HepG2 (cell line): Measurements from ENCODE around the gene DEPDC5. TPM values are rescaled to one million over a fixed set of nuclear protein-coding genes. Genes with fewer than 3 reads are reported as not detected.

Experiments used
- ATF1 ChIP-seq: IDR thresholded peaks from 2 replicates; pipeline ENCODE4 v1.6.1; 2016; ENCODE audit warnings: mild to moderate bottlenecking, control low read depth
- BHLHE40 ChIP-seq: IDR thresholded peaks from 2 replicates; pipeline ENCODE4 v1.6.1; 2011; ENCODE audit warnings: low read length, improper control_type of control experiment
- BORCS8-MEF2B ChIP-seq: sonication (generic); formaldehyde crosslinking; IDR thresholded peaks from 2 replicates; pipeline ENCODE4 v1.8.0; 2022; ENCODE audit warnings: mild to moderate bottlenecking, missing genetic modification reagents
- DMAP1 ChIP-seq: IDR thresholded peaks from 2 replicates; pipeline ENCODE4 v1.6.1; 2016
- EZH2 ChIP-seq: conservative IDR thresholded peaks from 2 replicates; pipeline ENCODE4 v1.6.1; 2012; ENCODE audit warnings: mild to moderate bottlenecking, low read depth, low read length, moderate library complexity
- GZF1 ChIP-seq: sonication (generic); formaldehyde crosslinking; IDR thresholded peaks from 2 replicates; pipeline ENCODE4 v1.5.1; 2020; ENCODE audit warnings: mild to moderate bottlenecking, missing genetic modification reagents
- HNF1A ChIP-seq, 2 experiments: sonication (generic) in 1 of 2; formaldehyde crosslinking in 1 of 2; IDR thresholded peaks; 2 replicates each; pipeline versions ENCODE4 v1.4.0 to v1.6.1; 2016 to 2020; ENCODE audit warnings: borderline replicate concordance in 1 of 2, low read depth in 1 of 2, mild to moderate bottlenecking in 1 of 2, missing genetic modification reagents in 1 of 2
- MAF1 ChIP-seq: sonication (generic); formaldehyde crosslinking; IDR thresholded peaks from 2 replicates; pipeline ENCODE4 v1.5.0; 2020; ENCODE audit warnings: missing genetic modification reagents, borderline replicate concordance
- MAX ChIP-seq: IDR thresholded peaks from 2 replicates; pipeline ENCODE4 v1.6.1; 2012; ENCODE audit warnings: inconsistent platforms
- PATZ1 ChIP-seq: sonication (generic); formaldehyde crosslinking; IDR thresholded peaks from 2 replicates; pipeline ENCODE4 v1.4.0; 2020; ENCODE audit warnings: missing genetic modification reagents
- PHB2 ChIP-seq: fragments of 450-650 bp; IDR thresholded peaks from 2 replicates; pipeline ENCODE4 v1.6.1; 2018; ENCODE audit not compliant: partially characterized antibody
- TCF7L2 ChIP-seq: IDR thresholded peaks from 2 replicates; pipeline ENCODE4 v1.6.1; 2011; ENCODE audit warnings: mild to moderate bottlenecking, low read depth, low read length, moderate library complexity
- THAP11 ChIP-seq: IDR thresholded peaks from 2 replicates; pipeline ENCODE4 v1.6.1; 2016; ENCODE audit warnings: missing biosample characterization, missing genetic modification reagents
- ZGPAT ChIP-seq: IDR thresholded peaks from 2 replicates; pipeline ENCODE4 v1.6.1; 2016; ENCODE audit warnings: mild to moderate bottlenecking
- ZNF503 ChIP-seq: sonication (generic); formaldehyde crosslinking; IDR thresholded peaks from 2 replicates; pipeline ENCODE4 v1.4.0; 2020; ENCODE audit warnings: missing genetic modification reagents
- ZNF703 ChIP-seq: sonication (generic); formaldehyde crosslinking; IDR thresholded peaks from 2 replicates; pipeline ENCODE4 v1.5.1; 2020; ENCODE audit warnings: missing genetic modification reagents, mild to moderate bottlenecking, moderate library complexity, borderline replicate concordance
- ZNF776 ChIP-seq: sonication (generic); formaldehyde crosslinking; IDR thresholded peaks from 2 replicates; pipeline ENCODE4 v1.4.0; 2020; ENCODE audit warnings: mild to moderate bottlenecking, missing genetic modification reagents
- ZNF790 ChIP-seq: sonication (generic); formaldehyde crosslinking; IDR thresholded peaks from 2 replicates; pipeline ENCODE4 v1.8.0; 2022; ENCODE audit warnings: missing genetic modification reagents, mild to moderate bottlenecking, borderline replicate concordance
- ZSCAN25 ChIP-seq: sonication (generic); formaldehyde crosslinking; IDR thresholded peaks from 2 replicates; pipeline ENCODE4 v1.8.0; 2022; ENCODE audit warnings: mild to moderate bottlenecking, missing genetic modification reagents
- ZSCAN29 ChIP-seq: sonication (generic); formaldehyde crosslinking; conservative IDR thresholded peaks from 2 replicates; pipeline ENCODE4 v1.4.0; 2020; ENCODE audit warnings: mild to moderate bottlenecking, missing genetic modification reagents
- polyA plus RNA-seq, 8 experiments: library from polyadenylated mRNA; depleted of rRNA in 3 of 8; stranded (reverse) in 7 of 8; unstranded in 1 of 8; fragments of >200 nt; fragmentation: Illumina TruSeq in 4 of 8; extraction: Trizol in 4 of 8; gene quantifications; 2 replicates each; pipeline versions ENCODE4 v1.2.1 to v1.2.3, GENCODE V29; 2011 to 2016; ENCODE audit warnings: low read depth in 4 of 8, missing spikeins in 1 of 8, mixed read lengths in 1 of 8; ENCODE audit not compliant: insufficient read depth in 1 of 8
- total RNA-seq, 5 experiments: library from RNA; depleted of rRNA; stranded (reverse); fragments of >200 nt; fragmentation: Illumina TruSeq; extraction: Trizol; gene quantifications; 2 replicates each; pipeline ENCODE4 v1.2.3, GENCODE V29; 2016; ENCODE audit warnings: low read depth in 1 of 5

DEPDC5 gene
- total and polyA plus RNA-seq, 2 of the 13 experiments (the other 11 are each of a cell fraction or from before 2014, with no cell fraction given): 9.8 to 12.4 TPM

GRCh38 chr22:31749636-31750364, 4.0 kb upstream of the DEPDC5 start, which contains the start of gene PRR14L (continued):
- TF ChIP-seq PATZ1 (CRISPR knock-in tag) (peak; percentile 72), MAF1 (CRISPR knock-in tag) (0 out of 2 replicates have a peak, but pooled peaks have one; percentile 26), ZNF503 (CRISPR knock-in tag) (peak; percentile 72), ZNF703 (peak; percentile 75; the same call in 1 of the 2 replicates), BHLHE40 (no peak), TCF7L2 (no peak), ZNF776 (CRISPR knock-in tag) (peak; percentile 67; the same call in 1 of the 2 replicates), ZSCAN25 (CRISPR knock-in tag) (no peak), BORCS8-MEF2B (peak; percentile 50; the same call in 1 of the 2 replicates), ZSCAN29 (CRISPR knock-in tag) (no peak), DMAP1 (CRISPR knock-in tag) (peak; percentile 92), ATF1 (CRISPR knock-in tag) (no peak), PHB2 (no peak), MAX (peak; percentile 85), ZNF790 (CRISPR knock-in tag) (peak; percentile 30; the same call in 1 of the 2 replicates), THAP11 (CRISPR knock-in tag) (peak; percentile 93), HNF1A (IDR thresholded peaks at IDR 0.05; ENCODE audit: low read depth) (no peak), HNF1A (CRISPR knock-in tag; IDR thresholded peaks at IDR 0.05; ENCODE audit: borderline replicate concordance) (peak; percentile 57; the same call in 1 of the 2 replicates), EZH2 (no peak), GZF1 (CRISPR knock-in tag) (no peak), ZGPAT (CRISPR knock-in tag) (peak; percentile 94)
